Caco-2 (cell line): ENCODE data around the gene TEKT2. TPM values are rescaled to one million over a fixed set of nuclear protein-coding genes. Genes with fewer than 3 reads are reported as not detected.

Source experiments
- BruUV-seq: library from RNA; stranded (reverse); fragments of 400-500 nt; replicated peaks from 2 replicates; lab custom pipeline; 2021; lab: Mats Ljungman, UMichigan
- CTCF ChIA-PET: fragments of 300-600 bp; sonication (Branson Sonifier 250); formaldehyde crosslinking; loops from one replicate; lab custom pipeline; 2022; ENCODE audit warnings: antibody characterized with exemption; lab: Charles Lee
- POLR2A ChIA-PET: fragments of 300-600 bp; sonication (Branson Sonifier 250); formaldehyde crosslinking; loops from one replicate; lab custom pipeline; 2022; ENCODE audit warnings: antibody characterized with exemption; lab: Charles Lee
- DNase-seq, 2 experiments: peaks; one replicate each; pipeline versions ENCODE4 v3.0.0 to v3.0.0-alpha.2; 2020 to 2022
- H3K27me3 ChIP-seq: replicated peaks from 2 replicates; pipeline ENCODE4 v1.6.0; 2011; ENCODE audit warnings: low read length; ENCODE audit not compliant: control insufficient read depth, insufficient read depth
- H3K36me3 ChIP-seq: 2 replicates; pipeline ENCODE4 v1.5.1; 2011; ENCODE audit warnings: low read length; ENCODE audit not compliant: control insufficient read depth, insufficient read depth
- H3K4me1 ChIP-seq: fragments of 250-450 bp; sonication (Bioruptor Pico); 2 replicates; pipeline ENCODE4 v1.5.1; 2020; ENCODE audit warnings: mild to moderate bottlenecking
- H3K4me3 ChIP-seq: 2 replicates; pipeline ENCODE4 v1.5.1; 2011; ENCODE audit warnings: low read depth, mild to moderate bottlenecking, control low read depth, low read length
- H3K9me3 ChIP-seq: fragments of 250-450 bp; sonication (Bioruptor Pico); 2 replicates; pipeline ENCODE4 v1.5.1; 2020; ENCODE audit warnings: mild to moderate bottlenecking, moderate library complexity
- H3K27ac Mint-ChIP-seq: one replicate; pipeline ENCODE4 v1.8.0; 2022; ENCODE audit warnings: mixed read lengths; ENCODE audit not compliant: unreplicated experiment
- H3K27me3 Mint-ChIP-seq: one replicate; pipeline ENCODE4 v1.8.0; 2022; ENCODE audit warnings: mixed read lengths; ENCODE audit not compliant: insufficient read depth, unreplicated experiment
- H3K36me3 Mint-ChIP-seq: one replicate; pipeline ENCODE4 v1.8.0; 2022; ENCODE audit warnings: mild to moderate bottlenecking, mixed read lengths; ENCODE audit not compliant: insufficient read depth, unreplicated experiment
- H3K4me1 Mint-ChIP-seq: one replicate; pipeline ENCODE4 v1.8.0; 2022; ENCODE audit warnings: low read depth, mixed read lengths; ENCODE audit not compliant: unreplicated experiment
- H3K4me3 Mint-ChIP-seq: one replicate; pipeline ENCODE4 v1.8.0; 2022; ENCODE audit warnings: mild to moderate bottlenecking, moderate library complexity, mixed read lengths; ENCODE audit not compliant: unreplicated experiment
- H3K9me3 Mint-ChIP-seq: one replicate; pipeline ENCODE4 v1.8.0; 2022; ENCODE audit warnings: mixed read lengths; ENCODE audit not compliant: unreplicated experiment
- intact Hi-C: fragments of 100-400 bp; cut with micrococcal nuclease; formaldehyde crosslinking; loops from one replicate; pipeline ENCODE4 v1.10.0; 2022; ENCODE audit not compliant: unreplicated experiment
- total RNA-seq: library from RNA; stranded (reverse); gene quantifications from 2 replicates; pipeline ENCODE4 v1.2.3, GENCODE V29; 2022
- TF ChIP-seq, protein P1 (sequence below), 2 experiments: fragments of 200-600 bp in 1 of 2; IDR thresholded peaks; 1 replicate in 1 of 2; 2 replicates in 1 of 2; pipeline versions ENCODE4 v1.5.1 to v1.8.0; 2011 to 2022; ENCODE audit warnings: antibody characterized with exemption in 1 of 2, control low read depth in 1 of 2, inconsistent platforms in 1 of 2, low read depth in 1 of 2, low read length in 1 of 2, mild to moderate bottlenecking in 1 of 2, moderate library complexity in 1 of 2; ENCODE audit not compliant: insufficient read depth in 1 of 2, severe bottlenecking in 1 of 2, unreplicated experiment in 1 of 2

Gene TEKT2
- total RNA-seq, 1 experiment from 2014 or later = not detected

DNA sequence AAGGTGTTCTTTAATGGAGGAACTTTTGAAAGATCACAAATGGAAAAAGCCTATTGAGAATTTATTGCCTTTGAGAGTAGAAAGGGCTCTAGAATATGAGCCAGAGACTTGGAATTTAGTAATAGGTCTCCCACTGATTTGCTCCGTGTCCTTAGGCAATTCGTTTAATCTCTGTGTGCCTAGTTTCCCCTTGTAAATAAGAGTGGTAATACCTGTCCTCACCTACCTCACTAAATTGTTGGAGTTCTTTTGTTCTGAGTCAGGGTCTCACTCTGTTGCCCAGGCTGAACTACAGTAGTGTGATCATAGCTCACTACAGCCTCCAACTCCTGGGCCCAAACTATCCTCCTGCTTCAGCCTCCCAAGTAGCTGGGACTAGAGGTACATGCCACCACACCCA lies 15.0 kb upstream of the TEKT2 start:
- H3K4me3 ChIP-seq = no peak overlapping the region
- POLR2A ChIA-PET = no interaction called here
- TF ChIP-seq, protein P1, sequence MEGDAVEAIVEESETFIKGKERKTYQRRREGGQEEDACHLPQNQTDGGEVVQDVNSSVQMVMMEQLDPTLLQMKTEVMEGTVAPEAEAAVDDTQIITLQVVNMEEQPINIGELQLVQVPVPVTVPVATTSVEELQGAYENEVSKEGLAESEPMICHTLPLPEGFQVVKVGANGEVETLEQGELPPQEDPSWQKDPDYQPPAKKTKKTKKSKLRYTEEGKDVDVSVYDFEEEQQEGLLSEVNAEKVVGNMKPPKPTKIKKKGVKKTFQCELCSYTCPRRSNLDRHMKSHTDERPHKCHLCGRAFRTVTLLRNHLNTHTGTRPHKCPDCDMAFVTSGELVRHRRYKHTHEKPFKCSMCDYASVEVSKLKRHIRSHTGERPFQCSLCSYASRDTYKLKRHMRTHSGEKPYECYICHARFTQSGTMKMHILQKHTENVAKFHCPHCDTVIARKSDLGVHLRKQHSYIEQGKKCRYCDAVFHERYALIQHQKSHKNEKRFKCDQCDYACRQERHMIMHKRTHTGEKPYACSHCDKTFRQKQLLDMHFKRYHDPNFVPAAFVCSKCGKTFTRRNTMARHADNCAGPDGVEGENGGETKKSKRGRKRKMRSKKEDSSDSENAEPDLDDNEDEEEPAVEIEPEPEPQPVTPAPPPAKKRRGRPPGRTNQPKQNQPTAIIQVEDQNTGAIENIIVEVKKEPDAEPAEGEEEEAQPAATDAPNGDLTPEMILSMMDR (IDR thresholded peaks at IDR 0.05; ENCODE audit: insufficient read depth in 1 of 2, low read depth in 1 of 2, low read length in 1 of 2, severe bottlenecking in 1 of 2, unreplicated experiment in 1 of 2) = no peak
- H3K9me3 Mint-ChIP-seq = no peaks in the 10 kb centered on the region
- CTCF ChIA-PET = no interaction called here
- no peak for DNase-seq
- no peaks in the 10 kb centered on the region for H3K9me3 ChIP-seq
- H3K36me3 Mint-ChIP-seq = no peaks in the 10 kb centered on the region
- no peaks in the 10 kb centered on the region for H3K27me3 Mint-ChIP-seq
- H3K36me3 ChIP-seq = no peaks in the 10 kb centered on the region
- no peak overlapping the region for H3K4me3 Mint-ChIP-seq
- 0 out of 2 replicates have a peak, but pooled peaks cover 4% of the 10 kb centered on the region for H3K4me1 ChIP-seq
- no TSS peak for BruUV-seq
- no peaks in the 10 kb centered on the region for H3K27me3 ChIP-seq
- intact Hi-C loops = no loop called here
- H3K27ac Mint-ChIP-seq = no peak overlapping the region
- no peaks in the 10 kb centered on the region for H3K4me1 Mint-ChIP-seq

DNA sequence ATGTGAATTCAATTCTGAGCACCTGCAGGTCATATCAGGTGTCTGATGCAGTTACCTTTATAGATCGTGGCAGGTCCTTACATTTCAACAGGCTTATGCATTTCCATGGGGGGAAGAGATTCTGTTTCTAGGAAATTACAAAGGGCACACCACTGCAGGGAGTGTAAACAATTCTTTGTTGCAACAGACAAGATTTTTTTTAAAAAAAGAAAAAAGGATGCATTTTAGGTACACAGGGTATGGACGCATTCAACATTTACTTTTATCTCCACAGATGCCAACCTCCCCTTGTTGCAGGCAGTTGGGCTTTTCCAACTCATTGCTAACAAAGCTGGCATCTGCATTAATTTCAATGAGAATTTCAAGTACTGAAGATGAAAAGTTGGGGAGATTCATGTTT lies 13.5 kb upstream of the TEKT2 start:
- H3K27ac Mint-ChIP-seq = no peak overlapping the region
- ChIA-PET CTCF (no interaction called here), POLR2A (no interaction called here)
- 0 out of 2 replicates have a peak, but pooled peaks cover 4% of the 10 kb centered on the region for H3K4me1 ChIP-seq
- no peaks in the 10 kb centered on the region for H3K36me3 ChIP-seq
- H3K4me3 Mint-ChIP-seq = no peak overlapping the region
- no peaks in the 10 kb centered on the region for H3K27me3 ChIP-seq
- no peaks in the 10 kb centered on the region for H3K9me3 Mint-ChIP-seq
- no peak overlapping the region for H3K4me3 ChIP-seq
- intact Hi-C loops = no loop called here
- no TSS peak for BruUV-seq
- TF ChIP-seq, protein P1 (IDR thresholded peaks at IDR 0.05; ENCODE audit: insufficient read depth in 1 of 2, low read depth in 1 of 2, low read length in 1 of 2, severe bottlenecking in 1 of 2, unreplicated experiment in 1 of 2) = no peak
- H3K4me1 Mint-ChIP-seq = no peaks in the 10 kb centered on the region
- no peaks in the 10 kb centered on the region for H3K27me3 Mint-ChIP-seq
- no peaks in the 10 kb centered on the region for H3K36me3 Mint-ChIP-seq
- no peak for DNase-seq
- H3K9me3 ChIP-seq = no peaks in the 10 kb centered on the region

- Mint-ChIP-seq H3K27ac (no peak overlapping the region), H3K36me3 (peaks cover 3% of the 10 kb centered on the region), H3K9me3 (no peaks in the 10 kb centered on the region), H3K4me1 (no peaks in the 10 kb centered on the region), H3K27me3 (no peaks in the 10 kb centered on the region), H3K4me3 (no peak overlapping the region)
- POLR2A ChIA-PET = no interaction called here
- no peaks in the 10 kb centered on the region for H3K36me3 ChIP-seq
- DNase-seq = no peak
- no peaks in the 10 kb centered on the region for H3K9me3 ChIP-seq
- CTCF ChIA-PET = no interaction called here
- no TSS peak for BruUV-seq
- 0 out of 2 replicates have a peak, but pooled peaks cover 6% of the 10 kb centered on the region for H3K4me1 ChIP-seq
- no peak overlapping the region for H3K4me3 ChIP-seq
- intact Hi-C loops = no loop called here
- no peaks in the 10 kb centered on the region for H3K27me3 ChIP-seq
- TF ChIP-seq, protein P1 (IDR thresholded peaks at IDR 0.05; ENCODE audit: insufficient read depth in 1 of 2, low read depth in 1 of 2, low read length in 1 of 2, severe bottlenecking in 1 of 2, unreplicated experiment in 1 of 2) = no peak
Measured at GRCh38 chr1:36076979-36077573, 6.8 kb upstream of the TEKT2 start.
